MM.1S (cell line): ENCODE data around the gene LYRM9.

ENCODE experiments used
- EZH2 ChIP-seq: fragments of 300-600 bp; sonication (generic); optimal IDR thresholded peaks from 2 replicates; pipeline ENCODE3; 2017; ENCODE audit warnings: low read depth, mild to moderate bottlenecking, antibody characterized with exemption, low read length, mixed read lengths
- EZH2phosphoT487 ChIP-seq: fragments of 300-600 bp; sonication (generic); IDR thresholded peaks from 2 replicates; pipeline ENCODE4 v1.6.1; 2018; ENCODE audit warnings: antibody characterized with exemption, low read length
- TF ChIP-seq, protein P1 (sequence below): fragments of 300-600 bp; sonication (generic); IDR thresholded peaks from 2 replicates; pipeline ENCODE4 v1.5.1; 2016; ENCODE audit warnings: antibody characterized with exemption, low read length, mixed read lengths

DNA sequence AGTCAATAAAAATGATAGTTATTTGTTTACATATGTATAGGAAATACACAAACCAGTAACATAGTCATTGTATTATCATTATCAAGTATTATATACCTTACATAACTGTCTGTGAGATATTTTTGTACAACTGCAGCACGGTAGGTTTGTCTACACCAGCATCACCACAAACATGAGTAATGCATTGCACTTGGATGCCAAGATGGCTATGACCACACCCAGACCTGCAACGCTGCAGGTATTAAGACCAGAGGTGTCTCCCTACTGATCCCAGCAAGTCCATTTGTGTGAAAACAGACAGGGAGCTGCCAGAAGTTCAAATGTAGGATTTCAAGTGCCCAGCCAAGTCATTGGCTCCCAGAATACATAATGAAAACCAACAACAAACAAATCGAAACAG lies 58.6 kb downstream of the LYRM9 start:
- TF ChIP-seq, protein P1, sequence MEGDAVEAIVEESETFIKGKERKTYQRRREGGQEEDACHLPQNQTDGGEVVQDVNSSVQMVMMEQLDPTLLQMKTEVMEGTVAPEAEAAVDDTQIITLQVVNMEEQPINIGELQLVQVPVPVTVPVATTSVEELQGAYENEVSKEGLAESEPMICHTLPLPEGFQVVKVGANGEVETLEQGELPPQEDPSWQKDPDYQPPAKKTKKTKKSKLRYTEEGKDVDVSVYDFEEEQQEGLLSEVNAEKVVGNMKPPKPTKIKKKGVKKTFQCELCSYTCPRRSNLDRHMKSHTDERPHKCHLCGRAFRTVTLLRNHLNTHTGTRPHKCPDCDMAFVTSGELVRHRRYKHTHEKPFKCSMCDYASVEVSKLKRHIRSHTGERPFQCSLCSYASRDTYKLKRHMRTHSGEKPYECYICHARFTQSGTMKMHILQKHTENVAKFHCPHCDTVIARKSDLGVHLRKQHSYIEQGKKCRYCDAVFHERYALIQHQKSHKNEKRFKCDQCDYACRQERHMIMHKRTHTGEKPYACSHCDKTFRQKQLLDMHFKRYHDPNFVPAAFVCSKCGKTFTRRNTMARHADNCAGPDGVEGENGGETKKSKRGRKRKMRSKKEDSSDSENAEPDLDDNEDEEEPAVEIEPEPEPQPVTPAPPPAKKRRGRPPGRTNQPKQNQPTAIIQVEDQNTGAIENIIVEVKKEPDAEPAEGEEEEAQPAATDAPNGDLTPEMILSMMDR, result no peak
- no peak for TF ChIP-seq EZH2
- no peak for TF ChIP-seq EZH2phosphoT487
